GM18526 (cell line): ENCODE data around the gene ZNF500.

Experiments
- POLR2A ChIP-seq: IDR thresholded peaks from 3 replicates; pipeline ENCODE4 v1.6.1; 2011; ENCODE audit not compliant: insufficient read length; ENCODE audit errors: extremely low read depth

Gene ZNF500

GRCh38 chr16:4787068-4787467, 20.1 kb upstream of the ZNF500 start:
- no peak for TF ChIP-seq POLR2A

GRCh38 chr16:4785758-4786433, 18.9 kb upstream of the ZNF500 start:
- TF ChIP-seq POLR2A: no peak

- TF ChIP-seq POLR2A: no peak
These were observed 17.0 kb upstream of the ZNF500 start for GRCh38 chr16:4783951-4784336.

- TF ChIP-seq POLR2A: no peak
These were observed 16.4 kb upstream of the ZNF500 start for GRCh38 chr16:4783251-4783950.

GRCh38 chr16:4780235-4780634, 13.3 kb upstream of the ZNF500 start:
- TF ChIP-seq POLR2A: no peak

GRCh38 chr16:4778050-4778392, 11.1 kb upstream of the ZNF500 start:
- TF ChIP-seq POLR2A: no peak

GRCh38 chr16:4777339-4778049, 10.5 kb upstream of the ZNF500 start:
- no peak for TF ChIP-seq POLR2A

GRCh38 chr16:4776141-4776705, 9.3 kb upstream of the ZNF500 start:
- TF ChIP-seq POLR2A: no peak

- no peak for TF ChIP-seq POLR2A
These were observed 8.0 kb upstream of the ZNF500 start for GRCh38 chr16:4775005-4775404.

GRCh38 chr16:4772351-4772750, 5.4 kb upstream of the ZNF500 start:
- no peak for TF ChIP-seq POLR2A

GRCh38 chr16:4771646-4772045, 4.7 kb upstream of the ZNF500 start:
- no peak for TF ChIP-seq POLR2A

- no peak for TF ChIP-seq POLR2A
These were observed 2.3 kb upstream of the ZNF500 start for GRCh38 chr16:4769306-4769638.

GRCh38 chr16:4768549-4769305, 1.8 kb upstream of the ZNF500 start:
- peak; percentile 87 for TF ChIP-seq POLR2A

GRCh38 chr16:4767872-4768548, 1.0 kb upstream of the ZNF500 start:
- TF ChIP-seq POLR2A: no peak
